ENCODE data around the gene FBXO9. TPM values are rescaled to one million over a fixed set of nuclear protein-coding genes. Genes with fewer than 3 reads are reported as not detected.

FBXO9 gene
- total RNA-seq, 1 experiment from 2014 or later = 68.4 TPM

- no peak for TF ChIP-seq CTCF (conservative IDR thresholded peaks at IDR 0.05)
- no peak for DNase-seq
- Mint-ChIP-seq H3K27ac (no peak overlapping the region), H3K4me1 (0 out of 4 replicates have a peak, but pooled peaks cover 0 to 4% of the 10 kb centered on the region in 2 experiments), H3K9me3 (no peaks in the 10 kb centered on the region), H3K36me3 (ENCODE audit: insufficient read depth in 1 of 3, low read depth in 3 of 3) (peaks cover 9 to 38% (median 34%) of the 10 kb centered on the region in 3 experiments), H3K27me3 (ENCODE audit: low read depth) (no peaks in the 10 kb centered on the region), H3K4me3 (no peak overlapping the region)
- WGBS (ENCODE audit: extremely low coverage, insufficient read length, low lambda C conversion rate) = no CpG with 5 or more reads among the region's 1 CpG
- H3K9ac ChIP-seq (ENCODE audit: extremely low read depth, insufficient read length, low read length) = no peak overlapping the region
- no peak overlapping the region for H2AK5ac ChIP-seq (ENCODE audit: insufficient read length, low read length)
- H2BK15ac ChIP-seq (ENCODE audit: low read depth, low read length) = no peak overlapping the region
- no peak overlapping the region for H2AFZ ChIP-seq (ENCODE audit: low read length)
- H4K91ac ChIP-seq (ENCODE audit: insufficient read length, low read depth, low read length) = no peak overlapping the region
- H3K4me2 ChIP-seq (ENCODE audit: insufficient read depth, insufficient read length, low read length) = no peak overlapping the region
- no peak overlapping the region for H3K18ac ChIP-seq (ENCODE audit: insufficient read length, low read depth, low read length)
- no peak overlapping the region for H4K5ac ChIP-seq (ENCODE audit: insufficient read length, low read depth, low read length)
- no peaks in the 10 kb centered on the region for H3K23me2 ChIP-seq (ENCODE audit: insufficient read length, low read depth, low read length, poor library complexity, severe bottlenecking)
- no peak overlapping the region for H3T11ph ChIP-seq (ENCODE audit: low read length)
- no peak overlapping the region for H3K27ac ChIP-seq (ENCODE audit: insufficient read length, low read depth, low read length)
- no peaks in the 10 kb centered on the region for H3K9me3 ChIP-seq (ENCODE audit: control insufficient read depth, low read depth, low read length)
- no peak overlapping the region for H3K23ac ChIP-seq (ENCODE audit: insufficient read length, low read depth, low read length)
- no peaks in the 10 kb centered on the region for H3K79me1 ChIP-seq (ENCODE audit: insufficient read depth, low read depth, low read length, poor library complexity, severe bottlenecking)
- H2BK20ac ChIP-seq (ENCODE audit: low read depth, low read length, poor library complexity, severe bottlenecking) = no peak overlapping the region
- H3K56ac ChIP-seq (ENCODE audit: insufficient read length, low read depth, low read length) = no peak overlapping the region
- no peak overlapping the region for H2BK120ac ChIP-seq (ENCODE audit: low read depth, low read length, poor library complexity, severe bottlenecking)
- no peak overlapping the region for H3K4ac ChIP-seq (ENCODE audit: low read depth, low read length)
- no peak overlapping the region for H2BK12ac ChIP-seq (ENCODE audit: insufficient read length, low read depth, low read length)
- no peak overlapping the region for H4K8ac ChIP-seq (replicated peaks; ENCODE audit: insufficient read length, low read depth, low read length)
- H3K27me3 ChIP-seq (ENCODE audit: insufficient read depth, low read length) = no peaks in the 10 kb centered on the region
- no peak overlapping the region for H3K14ac ChIP-seq (ENCODE audit: insufficient read depth, low read length)
- no peaks in the 10 kb centered on the region for H3K4me1 ChIP-seq (ENCODE audit: insufficient read depth, low read length)
- H3K79me2 ChIP-seq (ENCODE audit: insufficient read depth, low read length) = no peaks in the 10 kb centered on the region
- H2BK5ac ChIP-seq (ENCODE audit: insufficient read length, low read length) = no peak overlapping the region
- no peaks in the 10 kb centered on the region for H4K20me1 ChIP-seq (ENCODE audit: control insufficient read depth, insufficient read depth, insufficient read length)
These were observed 27.1 kb upstream of the FBXO9 start for GRCh38 chr6:53038141-53038540.
